Measurements from ENCODE around the gene PTPRG.

The PTPRG gene

DNA sequence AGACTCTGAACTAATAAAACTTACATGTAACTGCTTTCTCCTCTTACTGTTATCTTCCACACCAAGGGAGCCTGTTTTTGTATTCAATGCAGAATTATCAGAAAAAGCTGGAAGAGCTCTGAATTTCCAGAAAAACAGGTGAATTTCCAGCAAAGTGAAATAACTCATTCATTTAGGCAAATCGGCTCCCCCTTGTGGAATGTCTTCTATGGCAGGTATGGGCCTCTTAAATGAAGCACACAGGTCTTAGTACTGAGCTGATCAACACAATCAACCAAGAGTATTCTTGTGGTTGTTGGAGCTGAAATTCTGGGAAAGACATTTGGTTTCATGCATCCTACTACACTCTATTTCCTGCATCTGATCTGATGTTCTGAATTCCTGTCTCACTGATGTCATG is 31.0 kb upstream of the PTPRG start:
- H3K36me3 ChIP-seq (replicated peaks; ENCODE audit: low read depth, low read length), result no peaks in the 10 kb centered on the region
- no peak overlapping the region for H3K4me3 ChIP-seq (ENCODE audit: low read length)
- H3K79me2 ChIP-seq (ENCODE audit: low read length), result no peaks in the 10 kb centered on the region
- no peak overlapping the region for H3K27ac ChIP-seq (ENCODE audit: low read length)
- TF ChIP-seq EZH2phosphoT487 (IDR thresholded peaks at IDR 0.05; ENCODE audit: low read depth), result no peak
- TF ChIP-seq, protein P1, sequence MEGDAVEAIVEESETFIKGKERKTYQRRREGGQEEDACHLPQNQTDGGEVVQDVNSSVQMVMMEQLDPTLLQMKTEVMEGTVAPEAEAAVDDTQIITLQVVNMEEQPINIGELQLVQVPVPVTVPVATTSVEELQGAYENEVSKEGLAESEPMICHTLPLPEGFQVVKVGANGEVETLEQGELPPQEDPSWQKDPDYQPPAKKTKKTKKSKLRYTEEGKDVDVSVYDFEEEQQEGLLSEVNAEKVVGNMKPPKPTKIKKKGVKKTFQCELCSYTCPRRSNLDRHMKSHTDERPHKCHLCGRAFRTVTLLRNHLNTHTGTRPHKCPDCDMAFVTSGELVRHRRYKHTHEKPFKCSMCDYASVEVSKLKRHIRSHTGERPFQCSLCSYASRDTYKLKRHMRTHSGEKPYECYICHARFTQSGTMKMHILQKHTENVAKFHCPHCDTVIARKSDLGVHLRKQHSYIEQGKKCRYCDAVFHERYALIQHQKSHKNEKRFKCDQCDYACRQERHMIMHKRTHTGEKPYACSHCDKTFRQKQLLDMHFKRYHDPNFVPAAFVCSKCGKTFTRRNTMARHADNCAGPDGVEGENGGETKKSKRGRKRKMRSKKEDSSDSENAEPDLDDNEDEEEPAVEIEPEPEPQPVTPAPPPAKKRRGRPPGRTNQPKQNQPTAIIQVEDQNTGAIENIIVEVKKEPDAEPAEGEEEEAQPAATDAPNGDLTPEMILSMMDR (IDR thresholded peaks at IDR 0.05; ENCODE audit: low read depth, low read length), result peak; percentile 96
- H3K4me1 ChIP-seq (ENCODE audit: low read length), result no peaks in the 10 kb centered on the region
- H3K9ac ChIP-seq (ENCODE audit: low read length), result no peak overlapping the region
- no peak overlapping the region for H3K4me2 ChIP-seq (ENCODE audit: low read length)
- peaks cover 17% of the 10 kb centered on the region for H3K27me3 ChIP-seq (ENCODE audit: low read depth, low read length)
- no peaks in the 10 kb centered on the region for H3K9me3 ChIP-seq (ENCODE audit: insufficient read depth, low read length)
- no peak overlapping the region for H2AFZ ChIP-seq (ENCODE audit: low read depth, low read length)
- H4K20me1 ChIP-seq (ENCODE audit: insufficient read depth, low read length), result no peaks in the 10 kb centered on the region

DNA sequence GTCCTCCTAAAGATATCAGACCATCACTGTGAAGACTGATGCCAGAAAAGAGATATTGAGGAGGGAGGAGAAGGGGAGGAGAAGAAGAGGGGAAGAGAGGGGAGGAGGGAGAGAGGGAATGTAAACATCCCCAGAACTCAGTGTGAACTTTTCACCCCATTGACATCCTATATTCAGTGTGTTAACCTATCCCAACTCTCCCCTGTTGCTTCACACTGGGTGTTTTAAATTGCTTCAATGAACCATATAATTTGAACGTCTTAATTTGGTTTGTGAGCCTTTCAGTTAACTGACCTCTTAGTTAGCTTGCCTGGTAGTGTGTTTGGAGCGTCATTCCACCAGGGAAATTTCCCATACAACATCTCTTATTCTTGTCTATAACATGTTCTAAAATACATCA is 29.8 kb upstream of the PTPRG start:
- Histone ChIP-seq H2AFZ (ENCODE audit: low read depth, low read length) (no peak overlapping the region), H3K36me3 (replicated peaks; ENCODE audit: low read depth, low read length) (no peaks in the 10 kb centered on the region), H3K4me3 (ENCODE audit: low read length) (no peak overlapping the region), H3K27ac (ENCODE audit: low read length) (no peak overlapping the region), H3K4me1 (ENCODE audit: low read length) (no peaks in the 10 kb centered on the region), H3K27me3 (ENCODE audit: low read depth, low read length) (peaks cover 17% of the 10 kb centered on the region), H3K9ac (ENCODE audit: low read length) (no peak overlapping the region), H4K20me1 (ENCODE audit: insufficient read depth, low read length) (no peaks in the 10 kb centered on the region), H3K9me3 (ENCODE audit: insufficient read depth, low read length) (no peaks in the 10 kb centered on the region), H3K79me2 (ENCODE audit: low read length) (no peaks in the 10 kb centered on the region), H3K4me2 (ENCODE audit: low read length) (no peak overlapping the region)
- TF ChIP-seq EZH2phosphoT487 (IDR thresholded peaks at IDR 0.05; ENCODE audit: low read depth), result no peak
- TF ChIP-seq, protein P1 (IDR thresholded peaks at IDR 0.05; ENCODE audit: low read depth, low read length), result no peak

DNA sequence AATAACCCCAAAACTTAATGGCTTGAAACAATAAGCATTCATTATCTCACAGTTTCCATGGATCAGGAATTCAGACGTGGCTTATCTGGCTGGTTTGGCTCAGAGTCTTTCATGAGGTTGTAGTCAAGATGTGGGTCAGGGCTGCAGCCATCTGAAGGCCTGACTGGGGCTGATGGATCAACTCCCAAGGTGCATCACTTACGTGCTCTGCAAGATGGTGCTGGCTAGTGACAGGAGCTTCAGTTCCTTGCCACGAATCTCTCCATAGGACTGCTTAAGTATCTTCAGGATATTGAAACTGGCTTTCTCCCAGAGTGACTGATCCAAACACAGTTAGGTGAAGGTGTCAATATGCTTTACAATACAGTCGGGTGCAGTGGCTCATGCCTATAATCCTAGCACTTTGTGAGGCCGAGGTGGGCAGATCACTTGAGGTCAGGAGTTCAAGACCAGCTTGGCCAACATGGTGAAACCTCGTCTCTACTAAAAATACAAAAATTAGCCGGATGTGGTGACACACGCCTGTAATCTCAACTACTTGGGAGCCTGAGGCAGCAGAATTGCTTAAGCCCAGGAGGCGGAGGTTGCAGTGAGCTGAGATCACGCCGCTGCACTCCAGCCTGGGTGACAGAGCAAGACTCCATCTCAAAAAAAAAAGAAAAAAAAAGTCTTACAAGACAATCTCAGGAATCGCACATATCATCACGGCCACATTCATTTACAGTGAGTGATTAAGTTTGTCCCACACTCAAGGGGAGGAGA is 28.5 kb upstream of the PTPRG start:
- Histone ChIP-seq H3K36me3 (replicated peaks; ENCODE audit: low read depth, low read length) (no peaks in the 10 kb centered on the region), H3K27ac (ENCODE audit: low read length) (no peak overlapping the region), H3K9ac (ENCODE audit: low read length) (no peak overlapping the region), H3K4me3 (ENCODE audit: low read length) (no peak overlapping the region), H3K9me3 (ENCODE audit: insufficient read depth, low read length) (no peaks in the 10 kb centered on the region), H3K79me2 (ENCODE audit: low read length) (no peaks in the 10 kb centered on the region), H4K20me1 (ENCODE audit: insufficient read depth, low read length) (no peaks in the 10 kb centered on the region), H3K4me1 (ENCODE audit: low read length) (no peaks in the 10 kb centered on the region), H3K4me2 (ENCODE audit: low read length) (no peak overlapping the region), H3K27me3 (ENCODE audit: low read depth, low read length) (peaks cover 17% of the 10 kb centered on the region), H2AFZ (ENCODE audit: low read depth, low read length) (no peak overlapping the region)
- TF ChIP-seq, protein P1 (IDR thresholded peaks at IDR 0.05; ENCODE audit: low read depth, low read length), result no peak
- no peak for TF ChIP-seq EZH2phosphoT487 (IDR thresholded peaks at IDR 0.05; ENCODE audit: low read depth)

DNA sequence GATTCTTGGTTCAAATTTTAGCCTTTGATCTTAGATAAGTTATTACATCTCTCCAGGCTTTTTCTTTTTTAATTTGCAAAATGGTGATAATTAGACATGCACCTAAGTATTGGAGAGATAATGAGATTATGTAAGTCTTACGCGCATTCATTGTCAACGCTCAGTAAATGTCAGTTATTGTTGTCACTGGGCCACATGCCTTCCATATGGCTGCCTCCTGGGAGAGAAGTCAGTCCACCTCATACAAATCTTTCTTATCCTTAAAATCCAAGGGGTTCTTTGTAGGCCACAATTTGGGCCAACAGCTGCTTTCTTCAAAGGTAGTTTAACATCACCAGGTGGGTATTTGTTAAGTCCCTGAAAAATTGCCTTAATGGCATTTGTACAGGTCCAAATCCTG is 25.5 kb upstream of the PTPRG start:
- no peak overlapping the region for H3K4me3 ChIP-seq (ENCODE audit: low read length)
- no peaks in the 10 kb centered on the region for H3K4me1 ChIP-seq (ENCODE audit: low read length)
- H3K27me3 ChIP-seq (ENCODE audit: low read depth, low read length), result peaks cover 17% of the 10 kb centered on the region
- H3K9me3 ChIP-seq (ENCODE audit: insufficient read depth, low read length), result no peaks in the 10 kb centered on the region
- no peaks in the 10 kb centered on the region for H4K20me1 ChIP-seq (ENCODE audit: insufficient read depth, low read length)
- no peak overlapping the region for H3K4me2 ChIP-seq (ENCODE audit: low read length)
- H3K27ac ChIP-seq (ENCODE audit: low read length), result no peak overlapping the region
- H3K9ac ChIP-seq (ENCODE audit: low read length), result no peak overlapping the region
- H3K36me3 ChIP-seq (replicated peaks; ENCODE audit: low read depth, low read length), result no peaks in the 10 kb centered on the region
- TF ChIP-seq EZH2phosphoT487 (IDR thresholded peaks at IDR 0.05; ENCODE audit: low read depth), result no peak
- TF ChIP-seq, protein P1 (IDR thresholded peaks at IDR 0.05; ENCODE audit: low read depth, low read length), result no peak
- H3K79me2 ChIP-seq (ENCODE audit: low read length), result no peaks in the 10 kb centered on the region
- H2AFZ ChIP-seq (ENCODE audit: low read depth, low read length), result no peak overlapping the region

Data from OCI-LY3 (cell line).